DMS53 treated with DMSO at 0.1 percent for 48 hours (cell line): ENCODE results near the gene PAIP2B.
A peak's percentile ranks its signal among the peaks of the same experiment; 100 is the strongest.
"Not testable (repeated sequence)": the region's sequence is repeated elsewhere in the genome, so short reads cannot be mapped to it uniquely, and the experiment has no call there.

Experiments used
- DNase-seq: peaks from one replicate; lab custom pipeline; 2025; ENCODE audit not compliant: unreplicated experiment; lab: John Stamatoyannopoulos, UW

The PAIP2B gene

DNA sequence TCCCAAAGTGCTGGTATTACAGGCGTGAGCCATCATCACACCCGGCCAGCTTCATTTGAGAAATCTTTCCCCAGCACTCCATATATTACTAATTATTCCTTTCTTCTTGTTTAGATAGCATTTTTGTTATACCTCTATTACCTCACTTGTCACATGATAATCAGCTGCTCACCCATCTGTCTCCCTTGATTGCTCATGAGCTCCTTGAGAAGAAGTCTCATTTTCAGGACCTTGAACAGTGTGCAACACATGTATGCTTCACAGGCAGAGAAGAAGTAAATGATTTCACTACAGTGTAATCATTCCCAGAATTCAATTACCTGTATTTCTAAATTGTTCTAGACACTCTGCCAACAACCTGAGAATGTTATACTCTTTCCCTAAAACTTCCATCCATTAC is 6.2 kb downstream of the PAIP2B start:
- no peak for DNase-seq

GRCh38 chr2:71216501-71216900 is 10.4 kb downstream of the PAIP2B start:
- no peak for DNase-seq

GRCh38 chr2:71215447-71215846 is 11.5 kb downstream of the PAIP2B start:
- DNase-seq: no peak

- DNase-seq: no peak
These were observed 14.6 kb downstream of the PAIP2B start for GRCh38 chr2:71212336-71212735.

GRCh38 chr2:71210292-71210691 is 16.6 kb downstream of the PAIP2B start:
- no peak for DNase-seq

DNA sequence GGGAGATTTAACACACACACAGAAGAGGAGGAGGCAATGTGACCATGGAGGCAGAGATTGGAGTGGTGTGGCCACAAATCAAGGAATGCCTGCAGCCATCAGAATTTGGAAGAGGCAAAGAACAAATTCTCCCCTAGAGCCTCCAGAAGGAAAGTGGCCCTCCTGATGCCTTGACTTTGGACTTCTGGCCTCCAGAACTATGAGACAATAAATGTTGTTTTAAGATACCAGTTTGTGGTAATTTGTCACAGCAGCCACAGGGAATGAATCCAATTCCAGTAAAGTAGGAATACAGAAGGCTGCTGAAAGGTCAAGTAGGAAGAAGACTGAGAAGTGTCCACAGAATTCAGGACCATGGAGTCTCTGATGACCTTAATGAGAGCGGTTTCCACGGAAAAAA is 18.1 kb downstream of the PAIP2B start:
- DNase-seq: no peak

DNA sequence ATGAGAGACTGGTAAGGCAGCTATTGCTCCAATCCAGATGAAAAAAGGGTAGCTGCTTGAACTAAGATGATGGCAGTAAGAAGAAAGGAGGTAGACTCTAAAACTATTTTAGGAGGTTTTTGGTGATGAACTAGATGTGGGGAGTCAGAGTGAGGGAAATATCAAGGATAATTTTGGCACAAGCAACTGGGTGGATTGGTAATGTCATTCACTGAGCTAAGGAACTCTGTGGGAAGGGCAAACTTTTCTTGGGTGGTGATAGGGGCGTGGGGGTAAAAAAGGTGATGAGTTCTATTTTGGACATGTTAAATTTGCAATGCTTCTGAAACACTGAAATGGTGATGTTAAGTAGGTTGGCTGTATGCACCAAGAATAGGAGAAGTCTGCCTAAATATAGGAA is 19.3 kb downstream of the PAIP2B start:
- no peak for DNase-seq

- DNase-seq: no peak
These were observed 20.6 kb downstream of the PAIP2B start for GRCh38 chr2:71206271-71206670.

DNA sequence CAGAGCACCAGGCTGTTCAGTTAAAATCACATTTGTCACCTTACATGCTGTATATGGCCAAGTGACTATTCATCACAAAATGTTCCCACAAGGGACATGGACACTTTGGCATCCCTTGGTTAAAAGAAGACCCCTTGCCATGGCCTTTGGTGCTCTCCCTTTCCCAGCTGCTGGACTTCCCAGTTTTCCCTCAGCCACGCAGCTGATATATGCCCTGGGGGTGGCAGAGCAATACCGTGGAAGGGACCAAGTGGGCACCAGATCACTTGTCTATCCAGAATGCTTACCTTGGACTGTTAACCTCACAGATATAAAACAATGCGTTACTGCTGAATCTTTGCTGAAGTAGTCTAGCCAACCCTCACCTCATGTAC is 35.3 kb downstream of the PAIP2B start:
- DNase-seq: no peak

DNA sequence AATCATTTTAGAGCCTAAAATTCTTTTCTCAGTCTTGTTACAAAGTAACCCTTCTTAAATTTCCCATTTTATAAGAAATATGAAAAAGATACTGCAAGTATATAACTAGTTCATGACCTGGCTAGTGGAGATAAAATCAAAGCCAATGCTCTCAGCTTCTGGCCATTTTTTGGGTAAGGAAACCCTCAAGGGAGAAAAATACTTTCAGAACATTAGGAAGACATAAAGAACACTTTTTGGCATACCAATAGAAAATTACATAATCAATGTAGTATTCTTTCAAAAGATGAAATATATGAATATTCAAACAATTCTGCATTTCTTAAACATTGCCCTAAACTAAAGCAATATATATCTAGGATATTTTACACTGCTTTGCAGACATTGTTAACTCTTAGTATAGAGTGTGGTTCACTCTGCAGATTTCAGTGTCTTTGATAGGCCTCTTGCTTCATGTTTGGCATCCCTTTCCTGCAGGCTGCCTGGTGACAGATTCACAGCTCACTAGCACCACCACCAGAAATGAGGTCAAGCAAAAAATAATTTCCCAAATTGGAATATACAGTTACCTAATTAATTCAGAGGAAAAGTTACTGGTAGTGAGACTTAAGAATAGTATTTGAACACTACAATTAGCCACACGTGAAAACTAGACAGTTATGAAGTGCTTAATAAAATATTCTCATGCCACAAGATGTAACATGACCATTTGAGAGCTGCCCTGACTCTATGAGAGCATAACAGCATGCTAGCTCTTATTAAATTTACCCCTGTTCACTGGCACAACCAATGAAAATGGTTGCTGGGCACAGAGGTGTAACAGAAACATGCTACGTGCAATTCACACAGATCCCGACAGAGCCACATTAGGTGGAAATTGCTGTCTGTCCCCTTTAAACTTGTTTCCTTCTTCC is 36.0 kb downstream of the PAIP2B start:
- peak; percentile 8 for DNase-seq

DNA sequence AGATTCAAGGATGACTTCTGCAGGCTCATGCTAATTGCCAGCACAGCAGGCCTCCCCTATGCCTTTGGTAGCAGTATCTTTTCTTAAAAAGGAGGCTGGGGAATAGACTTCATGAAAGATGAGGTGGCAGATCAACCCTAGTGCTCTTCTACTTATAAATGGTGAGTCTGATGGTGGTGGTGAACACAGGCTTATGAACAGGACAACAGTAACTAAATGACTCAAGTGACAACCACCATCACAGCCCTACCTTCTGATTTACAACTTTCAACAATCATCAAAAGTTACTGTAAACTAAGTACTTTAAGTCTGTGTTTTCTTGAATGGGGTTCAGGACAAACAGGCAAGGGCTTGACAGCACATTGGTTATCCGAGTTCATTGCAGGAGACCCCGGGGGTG is 39.3 kb downstream of the PAIP2B start:
- DNase-seq: no peak

- DNase-seq: no peak
These were observed 39.9 kb downstream of the PAIP2B start for GRCh38 chr2:71186973-71187372.

DNA sequence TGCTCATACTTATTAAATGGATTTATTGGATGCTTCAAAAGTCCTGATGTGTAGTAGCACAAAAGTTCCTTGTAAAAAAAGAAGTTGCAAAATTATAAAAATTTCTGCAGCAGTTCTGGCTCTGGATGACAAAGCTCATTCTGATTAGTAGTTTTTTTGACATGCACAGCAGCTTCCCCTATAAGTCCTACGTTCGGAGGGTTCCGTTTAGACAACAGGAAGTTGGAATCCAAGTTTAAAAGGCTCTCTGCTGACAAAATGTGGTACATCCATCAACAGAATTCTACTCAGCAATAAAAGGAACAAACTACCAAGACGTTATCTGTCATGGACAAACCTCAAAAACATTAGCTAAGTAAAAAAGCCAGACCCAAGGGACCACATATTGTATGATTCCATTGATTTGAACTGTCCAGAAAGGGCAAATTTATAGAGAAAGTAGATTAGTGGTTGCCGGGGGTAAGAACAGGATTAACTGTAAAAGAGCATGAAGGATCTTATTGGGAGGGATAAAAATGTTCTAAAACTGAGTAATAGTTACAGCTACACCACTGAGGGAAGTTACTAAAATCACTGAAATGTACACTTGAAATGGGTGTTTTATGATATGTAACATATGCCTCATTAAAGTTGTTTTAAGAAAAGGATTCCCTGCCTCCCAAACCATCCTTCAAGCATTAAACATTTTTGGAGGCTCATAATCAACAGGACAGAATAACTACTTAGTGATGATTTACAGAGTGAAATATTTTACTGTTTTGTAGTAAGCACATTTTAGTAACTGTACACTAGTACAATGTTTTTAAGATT is 43.4 kb downstream of the PAIP2B start:
- DNase-seq: not testable (repeated sequence)

GRCh38 chr2:71181316-71181715 is 45.6 kb downstream of the PAIP2B start:
- DNase-seq: peak; percentile 68

DNA sequence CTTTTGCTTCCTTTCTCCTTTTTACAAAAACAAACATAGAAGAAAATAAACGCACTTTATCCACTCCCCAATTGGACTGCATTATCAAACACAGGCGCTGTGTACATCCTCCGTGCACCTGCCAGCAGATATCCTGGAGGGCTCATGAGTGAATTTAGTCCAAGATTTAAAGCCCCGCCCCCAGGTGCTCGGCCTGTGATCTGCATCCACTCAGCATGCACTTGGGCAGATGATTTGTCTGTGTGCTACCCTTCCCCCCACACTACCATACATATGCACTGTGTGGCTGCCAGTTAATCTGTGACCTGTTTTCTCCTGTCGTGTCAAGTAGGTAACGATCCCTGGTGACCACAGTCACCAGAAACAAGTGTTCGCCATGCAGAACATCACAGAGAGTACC is 48.1 kb downstream of the PAIP2B start:
- DNase-seq: peak; percentile 53

DNA sequence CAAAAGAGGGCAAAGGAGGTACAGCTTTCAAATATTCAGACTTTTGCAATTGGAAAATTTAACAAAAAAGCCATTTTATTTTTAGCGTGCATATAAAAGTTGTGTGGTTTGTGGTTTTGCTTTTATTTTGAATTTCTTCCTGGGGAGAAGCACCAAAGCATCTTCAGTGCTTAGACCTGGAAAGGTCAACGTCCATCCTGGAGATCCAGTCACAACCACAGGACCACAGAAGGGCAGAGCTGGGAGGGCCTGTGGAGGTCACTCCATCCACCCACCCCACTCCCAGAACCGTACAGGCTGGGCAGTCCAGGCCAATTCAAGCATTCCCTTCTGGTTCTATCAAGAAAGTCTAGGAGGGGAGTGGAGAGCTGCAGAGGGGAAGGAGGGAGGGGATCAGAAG is 52.7 kb downstream of the PAIP2B start:
- no peak for DNase-seq

DNA sequence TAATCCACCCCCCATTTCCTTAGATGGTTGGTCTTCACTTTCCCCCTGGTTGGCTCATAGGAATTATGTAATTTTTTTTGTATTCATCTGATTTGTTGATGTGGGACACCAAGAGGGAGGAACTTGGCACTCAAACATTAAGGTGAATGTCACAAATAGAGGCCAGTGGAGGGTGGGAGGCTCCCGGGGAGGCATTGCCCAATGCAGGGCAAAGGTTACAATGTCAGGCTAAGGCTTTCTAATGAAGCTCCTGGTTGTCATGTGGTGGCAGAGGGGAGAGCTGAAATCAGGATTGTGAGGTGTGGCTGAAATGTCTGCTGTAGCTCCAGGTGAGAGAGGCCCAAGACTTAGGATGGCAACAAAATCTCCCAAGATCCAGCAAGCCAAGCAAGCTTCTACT is 53.8 kb downstream of the PAIP2B start:
- DNase-seq: no peak

DNA sequence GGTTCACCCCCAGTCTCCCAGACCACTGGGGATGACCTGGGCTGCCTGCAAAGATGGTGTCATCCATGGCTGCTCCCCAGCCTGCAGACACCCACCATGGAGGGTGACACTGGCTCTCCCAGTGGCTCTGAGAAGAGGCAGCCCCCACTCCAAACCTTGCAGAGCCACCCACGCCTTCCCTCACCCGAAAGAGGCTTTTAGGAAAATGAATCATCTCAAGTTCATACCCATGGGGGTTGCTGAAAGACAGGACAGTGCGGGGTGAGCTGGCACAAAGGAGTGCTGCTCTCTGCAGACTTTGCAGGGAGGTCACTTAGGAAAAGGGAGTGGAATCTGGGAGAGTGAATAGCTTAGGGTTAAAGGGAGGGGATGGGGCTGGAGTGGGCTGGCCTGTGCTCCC is 60.1 kb downstream of the PAIP2B start:
- DNase-seq: no peak

DNA sequence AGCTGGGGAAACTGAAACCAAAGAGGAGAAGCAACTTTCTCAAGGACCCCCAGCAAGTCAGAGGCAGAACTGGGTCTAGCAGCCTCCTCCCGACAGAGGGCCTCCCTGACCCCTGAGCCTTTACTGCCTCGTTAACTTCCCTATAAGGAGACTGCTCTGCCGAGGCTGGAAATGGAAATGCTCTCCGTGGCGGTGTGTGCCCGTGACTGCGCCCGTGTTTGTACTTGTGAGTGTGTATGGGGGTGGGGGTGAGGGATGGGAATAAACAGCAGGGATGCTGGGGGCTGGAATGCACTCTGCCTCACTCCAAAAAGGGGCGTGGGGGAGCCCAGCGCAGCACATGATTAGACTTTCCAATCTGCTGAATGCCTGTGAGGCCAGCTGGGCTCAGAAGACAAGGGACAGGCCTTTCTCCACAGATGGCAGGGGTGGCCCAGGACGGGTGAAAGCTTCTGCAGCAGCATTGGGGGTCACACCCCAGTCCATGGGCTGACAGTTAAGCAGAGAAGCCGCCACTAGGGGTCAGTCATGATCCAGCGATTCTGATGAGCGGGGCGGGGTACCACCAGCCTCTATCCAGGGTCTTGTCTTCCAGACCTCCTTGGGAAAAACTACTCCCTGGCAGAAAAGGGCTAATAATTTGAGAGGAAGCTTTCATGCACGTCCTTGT is 69.6 kb downstream of the PAIP2B start:
- DNase-seq: peak; percentile 15

DNA sequence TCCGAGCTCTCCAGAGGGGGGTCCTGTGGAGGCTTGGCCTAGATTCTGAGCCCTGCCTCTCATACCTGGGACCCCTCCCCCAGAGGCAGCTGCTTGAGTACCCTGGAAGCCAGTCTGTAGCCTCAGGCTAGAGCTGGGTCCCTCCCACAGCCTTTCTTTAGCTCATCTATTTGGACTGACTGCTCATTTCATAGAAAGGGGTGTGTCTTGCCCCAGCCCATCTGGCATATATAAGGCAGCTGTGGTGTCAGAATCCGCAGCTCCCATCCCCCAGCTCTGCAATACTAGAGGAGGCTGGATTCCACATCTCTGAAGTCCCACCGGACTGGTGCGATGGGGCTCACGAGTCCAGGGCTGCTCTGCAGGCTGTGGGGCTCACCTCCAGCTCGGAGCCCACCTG is 70.3 kb downstream of the PAIP2B start:
- DNase-seq: peak; percentile 18

- no peak for DNase-seq
These were observed 71.1 kb downstream of the PAIP2B start for GRCh38 chr2:71155846-71156245.

DNA sequence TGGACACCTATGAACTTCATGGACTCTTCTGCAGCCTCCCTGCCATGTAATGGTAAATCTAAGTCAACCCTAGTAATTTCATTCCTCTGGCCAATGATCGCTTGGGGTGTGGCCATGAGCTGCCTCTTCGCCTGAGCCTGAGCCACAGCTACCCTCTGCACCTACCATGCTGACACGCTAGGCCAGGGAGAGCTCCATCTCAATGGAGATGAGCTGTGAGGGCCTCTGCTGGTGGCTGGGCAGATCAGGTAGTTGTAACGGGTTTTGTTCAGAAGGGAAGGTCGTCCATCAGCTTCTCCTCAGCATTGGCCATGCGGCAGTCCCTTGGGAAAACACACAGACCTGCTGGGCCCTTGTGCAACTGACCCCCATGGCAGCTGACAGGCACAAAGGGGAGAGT is 72.1 kb downstream of the PAIP2B start:
- DNase-seq: peak; percentile 10
